GM23338 (cell line): ENCODE results near the gene FPGS.

ENCODE experiments used
- CREB1 ChIP-seq: fragments of 250-450 bp; sonication (Bioruptor Pico); IDR thresholded peaks from 2 replicates; pipeline ENCODE4 v1.5.0; 2020; ENCODE audit warnings: low read depth, mild to moderate bottlenecking, moderate library complexity
- EZH2 ChIP-seq: fragments of 200-600 bp; sonication (generic); IDR thresholded peaks from one replicate; pipeline ENCODE4 v1.8.0; 2017; ENCODE audit warnings: antibody characterized with exemption, mild to moderate bottlenecking, low read depth; ENCODE audit not compliant: unreplicated experiment
- EZH2phosphoT487 ChIP-seq: fragments of 200-600 bp; sonication (generic); IDR thresholded peaks from one replicate; pipeline ENCODE4 v1.8.1; 2018; ENCODE audit warnings: antibody characterized with exemption; ENCODE audit not compliant: unreplicated experiment
- JUNB ChIP-seq: IDR thresholded peaks from one replicate; pipeline ENCODE4 v1.6.1; 2016; ENCODE audit warnings: antibody characterized with exemption; ENCODE audit not compliant: unreplicated experiment
- POLR2AphosphoS5 ChIP-seq: IDR thresholded peaks from 2 replicates; pipeline ENCODE4 v1.6.1; 2016; ENCODE audit warnings: antibody characterized with exemption, low read depth
- REST ChIP-seq: IDR thresholded peaks from one replicate; pipeline ENCODE4 v1.6.1; 2018; ENCODE audit warnings: antibody characterized with exemption; ENCODE audit not compliant: unreplicated experiment
- TF ChIP-seq, protein P1 (sequence below), 2 experiments: fragments of 200-600 bp in 1 of 2; sonication (generic) in 1 of 2; conservative IDR thresholded peaks; 2 replicates each; pipeline versions ENCODE4 v1.5.1 to v1.6.1; 2016 to 2017; ENCODE audit warnings: antibody characterized with exemption in 2 of 2, low read depth in 2 of 2, mild to moderate bottlenecking in 2 of 2, moderate library complexity in 1 of 2

DNA sequence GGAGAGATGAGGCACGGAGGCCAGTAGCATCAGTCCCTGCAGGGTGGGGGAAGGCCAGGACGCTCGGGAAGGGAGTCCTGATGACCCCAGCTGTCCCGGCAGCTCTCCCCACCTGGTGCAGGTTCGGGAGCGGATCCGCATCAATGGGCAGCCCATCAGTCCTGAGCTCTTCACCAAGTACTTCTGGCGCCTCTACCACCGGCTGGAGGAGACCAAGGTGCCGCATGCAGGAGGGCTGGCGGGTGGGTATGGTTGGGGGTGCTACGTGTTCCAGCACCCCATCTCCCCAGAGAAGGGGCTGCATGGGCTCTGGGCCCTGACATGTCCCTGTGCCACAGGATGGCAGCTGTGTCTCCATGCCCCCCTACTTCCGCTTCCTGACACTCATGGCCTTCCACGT, 4.2 kb downstream of the FPGS start:
- TF ChIP-seq EZH2 (no peak), EZH2phosphoT487 (no peak), CREB1 (CRISPR knock-in tag) (no peak), JUNB (no peak), REST (no peak), POLR2AphosphoS5 (no peak)
- TF ChIP-seq, protein P1, sequence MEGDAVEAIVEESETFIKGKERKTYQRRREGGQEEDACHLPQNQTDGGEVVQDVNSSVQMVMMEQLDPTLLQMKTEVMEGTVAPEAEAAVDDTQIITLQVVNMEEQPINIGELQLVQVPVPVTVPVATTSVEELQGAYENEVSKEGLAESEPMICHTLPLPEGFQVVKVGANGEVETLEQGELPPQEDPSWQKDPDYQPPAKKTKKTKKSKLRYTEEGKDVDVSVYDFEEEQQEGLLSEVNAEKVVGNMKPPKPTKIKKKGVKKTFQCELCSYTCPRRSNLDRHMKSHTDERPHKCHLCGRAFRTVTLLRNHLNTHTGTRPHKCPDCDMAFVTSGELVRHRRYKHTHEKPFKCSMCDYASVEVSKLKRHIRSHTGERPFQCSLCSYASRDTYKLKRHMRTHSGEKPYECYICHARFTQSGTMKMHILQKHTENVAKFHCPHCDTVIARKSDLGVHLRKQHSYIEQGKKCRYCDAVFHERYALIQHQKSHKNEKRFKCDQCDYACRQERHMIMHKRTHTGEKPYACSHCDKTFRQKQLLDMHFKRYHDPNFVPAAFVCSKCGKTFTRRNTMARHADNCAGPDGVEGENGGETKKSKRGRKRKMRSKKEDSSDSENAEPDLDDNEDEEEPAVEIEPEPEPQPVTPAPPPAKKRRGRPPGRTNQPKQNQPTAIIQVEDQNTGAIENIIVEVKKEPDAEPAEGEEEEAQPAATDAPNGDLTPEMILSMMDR (conservative IDR thresholded peaks at IDR 0.05; ENCODE audit: low read depth in 2 of 2): no peak
